ENCODE results near the gene ARMC9. TPM values are rescaled to one million over a fixed set of nuclear protein-coding genes. Genes with fewer than 3 reads are reported as not detected.

The ARMC9 gene
- total and polyA plus RNA-seq, 2 experiments from 2014 or later: 22.5 to 23.7 TPM

DNA sequence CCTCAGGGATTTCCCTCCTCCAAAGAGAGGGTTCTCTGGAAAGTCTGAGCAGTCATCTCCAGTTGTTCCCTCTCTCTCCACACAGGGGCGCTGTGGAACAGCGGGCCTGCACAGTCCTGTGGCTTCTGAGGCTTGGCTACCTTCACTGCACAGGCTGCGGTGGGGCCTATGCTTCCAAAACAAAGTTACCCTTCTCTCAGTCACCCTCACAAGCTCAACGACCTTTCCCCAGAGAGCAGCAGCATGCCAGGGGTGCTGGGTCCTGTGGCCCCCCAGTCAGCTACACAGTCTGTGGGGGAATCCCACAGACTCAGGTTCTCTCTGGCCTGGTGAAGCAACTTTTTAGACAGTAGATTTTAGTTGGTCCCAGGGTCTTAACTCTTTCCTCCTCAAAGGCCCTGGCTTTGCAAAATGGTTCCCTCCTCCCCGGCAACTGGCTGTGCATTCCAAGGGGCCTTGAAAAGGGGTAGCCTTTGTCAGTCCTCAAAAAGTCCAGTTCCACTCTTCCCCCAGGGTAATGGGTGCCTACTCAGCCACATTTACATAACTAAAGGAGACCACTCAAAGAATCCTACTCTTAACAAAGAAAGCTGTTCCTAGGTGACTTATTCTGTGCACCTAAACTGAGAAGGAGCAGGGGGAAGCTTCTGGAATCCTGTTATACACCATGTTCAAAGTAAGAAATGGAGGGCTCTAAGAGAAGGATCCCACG lies 212.0 kb downstream of the ARMC9 start:
- Histone ChIP-seq H3K27me3 (no peaks in the 10 kb centered on the region), H2AFZ (no peak overlapping the region), H4K20me1 (ENCODE audit: insufficient read depth, poor library complexity, severe bottlenecking) (no peaks in the 10 kb centered on the region), H3K36me3 (replicated peaks; ENCODE audit: insufficient read depth, low read depth) (no peaks in the 10 kb centered on the region), H3K9me3 (ENCODE audit: low read depth) (no peaks in the 10 kb centered on the region), H3K4me3 (no peak overlapping the region), H3K79me2 (no peaks in the 10 kb centered on the region), H3K4me1 (ENCODE audit: insufficient read depth) (peaks cover 17% of the 10 kb centered on the region), H3K9me2 (replicated peaks; ENCODE audit: insufficient read depth) (no peaks in the 10 kb centered on the region), H3K4me2 (no peak overlapping the region), H3K27ac (peak overlapping the region; percentile 3)
- WGBS (ENCODE audit: low lambda C conversion rate, missing lambda C conversion rate): 61% methylated on average over 6 of the region's 6 CpGs
- TF ChIP-seq EZH2 (IDR thresholded peaks at IDR 0.05; ENCODE audit: borderline replicate concordance) (no peak), EZH2phosphoT487 (IDR thresholded peaks at IDR 0.05; ENCODE audit: low read depth, severe bottlenecking, unreplicated experiment) (no peak)
- TF ChIP-seq, protein P1, sequence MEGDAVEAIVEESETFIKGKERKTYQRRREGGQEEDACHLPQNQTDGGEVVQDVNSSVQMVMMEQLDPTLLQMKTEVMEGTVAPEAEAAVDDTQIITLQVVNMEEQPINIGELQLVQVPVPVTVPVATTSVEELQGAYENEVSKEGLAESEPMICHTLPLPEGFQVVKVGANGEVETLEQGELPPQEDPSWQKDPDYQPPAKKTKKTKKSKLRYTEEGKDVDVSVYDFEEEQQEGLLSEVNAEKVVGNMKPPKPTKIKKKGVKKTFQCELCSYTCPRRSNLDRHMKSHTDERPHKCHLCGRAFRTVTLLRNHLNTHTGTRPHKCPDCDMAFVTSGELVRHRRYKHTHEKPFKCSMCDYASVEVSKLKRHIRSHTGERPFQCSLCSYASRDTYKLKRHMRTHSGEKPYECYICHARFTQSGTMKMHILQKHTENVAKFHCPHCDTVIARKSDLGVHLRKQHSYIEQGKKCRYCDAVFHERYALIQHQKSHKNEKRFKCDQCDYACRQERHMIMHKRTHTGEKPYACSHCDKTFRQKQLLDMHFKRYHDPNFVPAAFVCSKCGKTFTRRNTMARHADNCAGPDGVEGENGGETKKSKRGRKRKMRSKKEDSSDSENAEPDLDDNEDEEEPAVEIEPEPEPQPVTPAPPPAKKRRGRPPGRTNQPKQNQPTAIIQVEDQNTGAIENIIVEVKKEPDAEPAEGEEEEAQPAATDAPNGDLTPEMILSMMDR (IDR thresholded peaks at IDR 0.05; ENCODE audit: poor library complexity): peak; percentile 46
- DNase-seq (ENCODE audit: low spot score): no peak

DNA sequence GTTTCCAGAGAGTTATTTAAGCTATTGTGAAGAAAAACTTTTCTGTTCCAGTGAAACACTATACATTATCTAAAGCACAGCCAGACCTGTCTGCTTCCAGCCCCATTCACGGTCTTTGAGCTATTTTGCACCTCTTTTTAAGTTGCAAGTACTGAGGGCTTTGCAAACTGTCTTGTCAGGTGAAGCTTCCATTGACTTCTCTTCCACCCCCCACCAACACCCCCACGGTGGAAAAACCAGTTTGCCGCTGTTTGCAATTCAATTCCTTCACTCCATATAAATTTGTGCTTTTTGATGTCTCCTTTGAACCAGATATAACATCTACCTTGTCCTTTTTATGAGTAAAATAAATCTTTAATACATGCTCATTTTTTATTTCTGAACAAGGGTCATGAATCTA lies 212.8 kb downstream of the ARMC9 start:
- Histone ChIP-seq H3K4me2 (peak overlapping the region; percentile 98), H3K27me3 (no peaks in the 10 kb centered on the region), H3K9me3 (ENCODE audit: low read depth) (no peaks in the 10 kb centered on the region), H3K4me3 (no peak overlapping the region), H3K9me2 (replicated peaks; ENCODE audit: insufficient read depth) (no peaks in the 10 kb centered on the region), H3K27ac (no peak overlapping the region), H3K36me3 (replicated peaks; ENCODE audit: insufficient read depth, low read depth) (no peaks in the 10 kb centered on the region), H3K4me1 (ENCODE audit: insufficient read depth) (peaks cover 17% of the 10 kb centered on the region), H4K20me1 (ENCODE audit: insufficient read depth, poor library complexity, severe bottlenecking) (no peaks in the 10 kb centered on the region), H2AFZ (no peak overlapping the region), H3K79me2 (no peaks in the 10 kb centered on the region)
- WGBS (ENCODE audit: low lambda C conversion rate, missing lambda C conversion rate): 48% methylated on average over 3 of the region's 3 CpGs
- TF ChIP-seq EZH2phosphoT487 (IDR thresholded peaks at IDR 0.05; ENCODE audit: low read depth, severe bottlenecking, unreplicated experiment): no peak
- TF ChIP-seq, protein P1 (IDR thresholded peaks at IDR 0.05; ENCODE audit: poor library complexity): no peak
- TF ChIP-seq EZH2 (IDR thresholded peaks at IDR 0.05; ENCODE audit: borderline replicate concordance): no peak
- no peak for DNase-seq (ENCODE audit: low spot score)

DNA sequence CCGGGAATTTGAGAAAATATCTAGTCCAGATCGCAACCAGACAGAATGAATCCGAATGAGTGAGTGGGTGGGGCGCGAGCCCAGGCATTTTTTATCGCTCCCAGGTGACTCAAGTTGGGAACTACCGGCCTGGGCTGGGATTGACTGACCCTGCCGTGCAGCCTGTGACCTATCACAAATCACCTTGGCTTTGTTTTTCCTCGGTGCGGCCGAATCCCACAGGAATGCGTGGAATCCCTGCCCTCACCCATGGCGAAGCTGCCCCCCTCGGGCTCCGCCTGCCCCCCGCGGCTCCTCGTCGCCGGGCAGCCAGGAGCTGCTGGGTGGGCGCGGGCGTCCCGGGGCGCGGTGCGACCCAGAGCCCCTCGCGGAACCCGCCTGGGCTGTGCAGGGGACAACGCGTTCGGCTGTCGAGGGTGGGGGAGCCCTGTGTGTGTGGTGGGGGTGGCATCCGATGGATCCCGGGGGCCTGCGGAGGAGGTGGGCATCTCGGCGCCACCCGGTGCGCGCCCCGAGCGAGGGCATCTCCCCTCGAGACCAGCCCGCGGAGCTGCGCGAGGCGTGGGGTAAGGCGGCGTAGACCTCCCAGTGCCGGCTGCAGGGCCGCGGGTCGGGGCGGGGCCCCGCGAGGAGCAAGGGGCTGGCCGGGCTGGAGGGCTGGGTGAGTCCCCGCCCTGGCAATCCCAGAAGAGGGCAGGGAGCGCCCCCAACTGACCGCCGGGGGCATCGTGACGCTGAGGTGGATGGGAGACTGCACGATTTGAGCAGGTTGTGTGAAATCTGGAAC lies 213.6 kb downstream of the ARMC9 start:
- Histone ChIP-seq H3K36me3 (replicated peaks; ENCODE audit: insufficient read depth, low read depth) (no peaks in the 10 kb centered on the region), H3K4me2 (peak overlapping the region; percentile 98), H4K20me1 (ENCODE audit: insufficient read depth, poor library complexity, severe bottlenecking) (no peaks in the 10 kb centered on the region), H3K9me3 (ENCODE audit: low read depth) (no peaks in the 10 kb centered on the region), H3K4me3 (peak overlapping the region; percentile 47), H3K4me1 (ENCODE audit: insufficient read depth) (peaks cover 17% of the 10 kb centered on the region), H3K27me3 (no peaks in the 10 kb centered on the region), H3K27ac (peak overlapping the region; percentile 66), H3K79me2 (no peaks in the 10 kb centered on the region), H3K9me2 (replicated peaks; ENCODE audit: insufficient read depth) (no peaks in the 10 kb centered on the region), H2AFZ (peak overlapping the region; percentile 83)
- WGBS (ENCODE audit: low lambda C conversion rate, missing lambda C conversion rate): 2% methylated on average over 38 of the region's 67 CpGs
- DNase-seq (ENCODE audit: low spot score): peak; percentile 92
- TF ChIP-seq, protein P1 (IDR thresholded peaks at IDR 0.05; ENCODE audit: poor library complexity): peak; percentile 94
- TF ChIP-seq EZH2 (IDR thresholded peaks at IDR 0.05; ENCODE audit: borderline replicate concordance): no peak
